Neural cell (in vitro differentiated cells): Measurements from ENCODE around the gene APBA1.

Experiments used
- EP300 ChIP-seq: fragments of 450-650 bp; conservative IDR thresholded peaks from 2 replicates; pipeline ENCODE4 v1.6.1; 2014; ENCODE audit warnings: antibody characterized with exemption, mild to moderate bottlenecking, moderate library complexity; ENCODE audit not compliant: poor library complexity, severe bottlenecking
- EZH2 ChIP-seq: fragments of 200-600, 300-800 bp; shearing (Covaris generic), sonication (generic); IDR thresholded peaks from 2 replicates; pipeline ENCODE4 v1.6.1; 2014; ENCODE audit warnings: antibody characterized with exemption, low read length, borderline replicate concordance, mild to moderate bottlenecking; ENCODE audit not compliant: insufficient read depth, poor library complexity, severe bottlenecking
- MXI1 ChIP-seq: fragments of 450-650 bp; conservative IDR thresholded peaks from 2 replicates; pipeline ENCODE4 v1.6.1; 2014; ENCODE audit warnings: antibody characterized with exemption, mild to moderate bottlenecking; ENCODE audit not compliant: poor library complexity, severe bottlenecking
- POLR2AphosphoS5 ChIP-seq: IDR thresholded peaks from 2 replicates; pipeline ENCODE4 v1.6.1; 2012
- RAD21 ChIP-seq: fragments of 450-650 bp; conservative IDR thresholded peaks from 2 replicates; pipeline ENCODE4 v1.6.1; 2014; ENCODE audit warnings: antibody characterized with exemption, mild to moderate bottlenecking, moderate library complexity
- SMC3 ChIP-seq: fragments of 450-650 bp; conservative IDR thresholded peaks from 2 replicates; pipeline ENCODE4 v1.6.1; 2014; ENCODE audit warnings: antibody characterized with exemption, mild to moderate bottlenecking, moderate library complexity; ENCODE audit not compliant: poor library complexity
- TAF1 ChIP-seq: IDR thresholded peaks from 2 replicates; pipeline ENCODE4 v1.6.1; 2012; ENCODE audit warnings: low read depth
- TF ChIP-seq, protein P1 (sequence below): fragments of 450-650 bp; IDR thresholded peaks from 2 replicates; pipeline ENCODE4 v1.5.1; 2014; ENCODE audit warnings: antibody characterized with exemption, mild to moderate bottlenecking, moderate library complexity; ENCODE audit not compliant: poor library complexity, severe bottlenecking
- TF ChIP-seq, protein P2 (sequence below): IDR thresholded peaks from 2 replicates; pipeline ENCODE4 v1.6.1; 2012; ENCODE audit warnings: borderline replicate concordance

DNA sequence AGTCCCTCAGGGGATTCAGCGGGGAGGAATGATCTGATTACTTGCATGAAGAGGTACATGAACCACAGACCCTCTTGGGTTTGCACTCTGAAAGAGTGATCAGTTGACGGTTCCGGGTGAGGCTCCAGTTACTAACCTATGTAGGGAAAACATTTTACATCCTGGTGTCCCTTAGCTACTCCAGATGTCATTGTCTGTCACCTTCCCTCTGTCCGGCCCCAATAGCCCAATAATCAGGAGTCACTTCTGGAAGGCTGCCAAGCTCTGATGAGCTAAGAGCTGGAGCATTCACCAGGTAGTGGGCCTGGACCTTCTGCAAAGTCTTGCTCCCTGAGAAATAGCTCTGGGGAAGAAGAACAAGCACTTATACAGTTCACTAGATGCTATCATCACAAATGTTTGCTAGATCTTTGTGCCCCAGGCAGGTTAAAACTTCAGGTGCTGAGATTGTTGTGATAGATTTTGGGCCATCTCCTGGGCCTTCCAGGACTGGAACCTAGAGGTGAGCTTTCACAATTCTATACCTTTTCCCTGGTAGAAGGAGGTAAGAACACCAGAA lies 282.7 kb downstream of the APBA1 start:
- no peak for TF ChIP-seq TAF1
- no peak for TF ChIP-seq SMC3
- TF ChIP-seq, protein P1, sequence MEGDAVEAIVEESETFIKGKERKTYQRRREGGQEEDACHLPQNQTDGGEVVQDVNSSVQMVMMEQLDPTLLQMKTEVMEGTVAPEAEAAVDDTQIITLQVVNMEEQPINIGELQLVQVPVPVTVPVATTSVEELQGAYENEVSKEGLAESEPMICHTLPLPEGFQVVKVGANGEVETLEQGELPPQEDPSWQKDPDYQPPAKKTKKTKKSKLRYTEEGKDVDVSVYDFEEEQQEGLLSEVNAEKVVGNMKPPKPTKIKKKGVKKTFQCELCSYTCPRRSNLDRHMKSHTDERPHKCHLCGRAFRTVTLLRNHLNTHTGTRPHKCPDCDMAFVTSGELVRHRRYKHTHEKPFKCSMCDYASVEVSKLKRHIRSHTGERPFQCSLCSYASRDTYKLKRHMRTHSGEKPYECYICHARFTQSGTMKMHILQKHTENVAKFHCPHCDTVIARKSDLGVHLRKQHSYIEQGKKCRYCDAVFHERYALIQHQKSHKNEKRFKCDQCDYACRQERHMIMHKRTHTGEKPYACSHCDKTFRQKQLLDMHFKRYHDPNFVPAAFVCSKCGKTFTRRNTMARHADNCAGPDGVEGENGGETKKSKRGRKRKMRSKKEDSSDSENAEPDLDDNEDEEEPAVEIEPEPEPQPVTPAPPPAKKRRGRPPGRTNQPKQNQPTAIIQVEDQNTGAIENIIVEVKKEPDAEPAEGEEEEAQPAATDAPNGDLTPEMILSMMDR, result no peak
- TF ChIP-seq EZH2, result no peak
- TF ChIP-seq EP300, result no peak
- TF ChIP-seq, protein P2, sequence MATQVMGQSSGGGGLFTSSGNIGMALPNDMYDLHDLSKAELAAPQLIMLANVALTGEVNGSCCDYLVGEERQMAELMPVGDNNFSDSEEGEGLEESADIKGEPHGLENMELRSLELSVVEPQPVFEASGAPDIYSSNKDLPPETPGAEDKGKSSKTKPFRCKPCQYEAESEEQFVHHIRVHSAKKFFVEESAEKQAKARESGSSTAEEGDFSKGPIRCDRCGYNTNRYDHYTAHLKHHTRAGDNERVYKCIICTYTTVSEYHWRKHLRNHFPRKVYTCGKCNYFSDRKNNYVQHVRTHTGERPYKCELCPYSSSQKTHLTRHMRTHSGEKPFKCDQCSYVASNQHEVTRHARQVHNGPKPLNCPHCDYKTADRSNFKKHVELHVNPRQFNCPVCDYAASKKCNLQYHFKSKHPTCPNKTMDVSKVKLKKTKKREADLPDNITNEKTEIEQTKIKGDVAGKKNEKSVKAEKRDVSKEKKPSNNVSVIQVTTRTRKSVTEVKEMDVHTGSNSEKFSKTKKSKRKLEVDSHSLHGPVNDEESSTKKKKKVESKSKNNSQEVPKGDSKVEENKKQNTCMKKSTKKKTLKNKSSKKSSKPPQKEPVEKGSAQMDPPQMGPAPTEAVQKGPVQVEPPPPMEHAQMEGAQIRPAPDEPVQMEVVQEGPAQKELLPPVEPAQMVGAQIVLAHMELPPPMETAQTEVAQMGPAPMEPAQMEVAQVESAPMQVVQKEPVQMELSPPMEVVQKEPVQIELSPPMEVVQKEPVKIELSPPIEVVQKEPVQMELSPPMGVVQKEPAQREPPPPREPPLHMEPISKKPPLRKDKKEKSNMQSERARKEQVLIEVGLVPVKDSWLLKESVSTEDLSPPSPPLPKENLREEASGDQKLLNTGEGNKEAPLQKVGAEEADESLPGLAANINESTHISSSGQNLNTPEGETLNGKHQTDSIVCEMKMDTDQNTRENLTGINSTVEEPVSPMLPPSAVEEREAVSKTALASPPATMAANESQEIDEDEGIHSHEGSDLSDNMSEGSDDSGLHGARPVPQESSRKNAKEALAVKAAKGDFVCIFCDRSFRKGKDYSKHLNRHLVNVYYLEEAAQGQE, result no peak
- TF ChIP-seq POLR2AphosphoS5, result no peak
- no peak for TF ChIP-seq RAD21
- TF ChIP-seq MXI1, result no peak
